Fibroblast of the conjunctiva (primary cell): ENCODE results near the gene VLDLR.
"Not testable (repeated sequence)": the region's sequence is repeated elsewhere in the genome, so short reads cannot be mapped to it uniquely, and the experiment has no call there.

Experiments
- DNase-seq: peaks from one replicate; pipeline ENCODE4 v3.0.0-alpha.2; 2010; ENCODE audit warnings: low read depth

Gene VLDLR

DNA sequence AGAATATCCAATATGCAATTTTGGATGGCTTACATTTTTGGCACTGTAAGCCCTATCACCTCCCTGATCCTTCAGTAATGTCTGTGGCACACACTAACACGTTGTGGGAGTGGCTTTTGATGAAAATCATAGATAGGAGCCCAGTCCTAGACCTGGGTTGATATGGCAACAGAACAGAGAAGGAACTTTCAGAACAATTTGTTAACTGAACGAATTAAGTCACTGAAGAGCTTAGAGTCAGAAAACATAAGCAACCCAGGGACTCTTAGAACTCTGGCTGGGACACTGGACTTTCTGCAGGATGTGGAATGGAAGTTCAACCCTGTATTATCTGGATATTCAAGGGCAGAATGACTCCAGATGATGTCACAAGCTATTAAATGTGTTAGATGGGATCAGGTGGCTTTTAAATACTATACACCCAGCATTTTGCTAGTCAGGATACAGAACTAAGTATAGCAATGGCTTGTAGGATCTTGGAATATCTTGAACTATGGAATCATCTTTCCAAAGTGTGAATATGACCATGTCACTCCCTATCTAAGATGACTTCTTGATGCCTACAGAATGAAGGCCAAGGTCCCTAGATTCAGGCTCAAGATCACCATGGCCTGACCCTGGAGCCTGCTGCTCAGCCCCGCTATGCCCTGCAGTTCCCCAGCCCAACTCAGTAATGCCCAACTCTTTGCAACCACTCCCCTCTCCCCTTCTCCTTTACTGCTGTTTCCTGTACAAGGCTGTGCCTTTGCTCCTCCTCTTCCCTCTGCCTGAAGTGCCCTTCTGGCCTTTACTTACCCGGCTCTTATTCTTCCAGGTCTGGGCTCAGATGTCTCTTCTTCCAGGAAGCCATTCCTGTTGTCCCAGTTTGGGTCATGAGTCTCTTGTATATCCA lies 42.8 kb downstream of the VLDLR start:
- DNase-seq, result no peak

- no peak for DNase-seq
Observed at GRCh38 chr9:2666569-2666968, 45.0 kb downstream of the VLDLR start.

- no peak for DNase-seq
Observed at GRCh38 chr9:2673161-2673560, 51.6 kb downstream of the VLDLR start.

DNA sequence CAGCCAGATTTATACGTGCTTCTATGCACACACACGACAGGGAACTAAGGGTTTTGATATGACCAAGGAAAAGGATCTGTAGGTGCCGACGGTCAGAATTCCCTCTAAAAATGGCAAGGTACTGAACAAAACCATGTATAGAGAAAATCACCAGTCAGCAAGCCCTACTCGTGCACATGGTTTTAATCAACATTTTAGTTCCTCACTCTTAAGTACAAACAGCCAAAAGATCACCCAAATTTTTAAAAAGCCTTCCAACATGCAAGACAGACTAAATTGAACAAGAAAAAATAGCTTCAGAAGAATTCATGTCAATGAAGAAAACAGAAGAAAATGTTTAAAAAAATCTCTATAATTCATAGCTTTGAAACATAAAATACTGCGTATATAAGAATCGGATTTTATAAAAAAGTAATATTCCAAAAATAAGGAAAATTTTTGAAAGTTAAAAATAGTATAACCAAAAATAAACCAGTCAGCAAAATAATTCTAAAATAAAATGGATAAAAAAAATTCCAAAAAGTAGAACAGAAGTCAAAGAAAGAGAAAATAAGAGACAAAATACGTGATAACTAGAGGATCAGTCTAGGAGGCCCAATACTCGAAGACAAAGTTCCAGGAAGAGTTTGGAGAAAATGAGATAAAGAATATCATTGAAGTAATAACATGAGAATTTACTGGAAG lies 52.7 kb downstream of the VLDLR start:
- DNase-seq, result no peak

DNA sequence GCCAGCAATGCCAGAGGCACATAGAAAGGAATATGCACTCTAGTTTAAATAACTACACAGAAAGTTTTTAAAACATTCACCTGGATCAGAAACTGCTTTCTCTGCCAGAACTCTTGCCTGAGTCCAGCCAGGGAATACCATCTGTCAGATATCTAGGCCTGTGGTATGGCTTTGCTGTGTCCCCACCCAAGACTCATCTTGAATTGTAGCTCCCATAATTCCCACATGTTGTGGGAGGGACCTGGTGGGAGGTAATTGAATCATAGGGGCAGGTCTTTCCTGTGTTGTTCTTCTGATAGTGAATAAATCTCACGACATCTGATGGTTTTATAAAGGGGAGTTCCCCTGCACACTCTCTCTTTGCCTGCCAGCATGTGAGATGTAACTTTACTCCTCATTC lies 54.2 kb downstream of the VLDLR start:
- no peak for DNase-seq

DNA sequence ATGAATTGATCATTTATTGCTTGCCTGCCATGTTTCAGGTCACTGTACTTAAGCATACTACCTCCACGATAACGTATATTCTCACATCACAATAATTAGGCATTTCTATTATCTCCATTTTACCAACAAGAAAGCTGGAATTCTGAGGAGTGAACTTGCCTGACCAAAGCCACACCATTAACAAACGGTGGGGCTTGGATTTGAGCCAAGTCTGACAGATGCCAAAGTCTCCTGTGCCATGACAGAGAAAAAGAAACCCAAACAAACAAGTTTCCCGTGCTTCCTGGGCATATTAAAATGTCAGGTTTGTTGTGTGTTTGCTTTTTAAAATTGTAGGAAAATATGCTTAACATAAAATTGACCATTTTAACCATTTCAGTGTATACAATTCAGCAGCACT lies 54.9 kb downstream of the VLDLR start:
- no peak for DNase-seq

DNA sequence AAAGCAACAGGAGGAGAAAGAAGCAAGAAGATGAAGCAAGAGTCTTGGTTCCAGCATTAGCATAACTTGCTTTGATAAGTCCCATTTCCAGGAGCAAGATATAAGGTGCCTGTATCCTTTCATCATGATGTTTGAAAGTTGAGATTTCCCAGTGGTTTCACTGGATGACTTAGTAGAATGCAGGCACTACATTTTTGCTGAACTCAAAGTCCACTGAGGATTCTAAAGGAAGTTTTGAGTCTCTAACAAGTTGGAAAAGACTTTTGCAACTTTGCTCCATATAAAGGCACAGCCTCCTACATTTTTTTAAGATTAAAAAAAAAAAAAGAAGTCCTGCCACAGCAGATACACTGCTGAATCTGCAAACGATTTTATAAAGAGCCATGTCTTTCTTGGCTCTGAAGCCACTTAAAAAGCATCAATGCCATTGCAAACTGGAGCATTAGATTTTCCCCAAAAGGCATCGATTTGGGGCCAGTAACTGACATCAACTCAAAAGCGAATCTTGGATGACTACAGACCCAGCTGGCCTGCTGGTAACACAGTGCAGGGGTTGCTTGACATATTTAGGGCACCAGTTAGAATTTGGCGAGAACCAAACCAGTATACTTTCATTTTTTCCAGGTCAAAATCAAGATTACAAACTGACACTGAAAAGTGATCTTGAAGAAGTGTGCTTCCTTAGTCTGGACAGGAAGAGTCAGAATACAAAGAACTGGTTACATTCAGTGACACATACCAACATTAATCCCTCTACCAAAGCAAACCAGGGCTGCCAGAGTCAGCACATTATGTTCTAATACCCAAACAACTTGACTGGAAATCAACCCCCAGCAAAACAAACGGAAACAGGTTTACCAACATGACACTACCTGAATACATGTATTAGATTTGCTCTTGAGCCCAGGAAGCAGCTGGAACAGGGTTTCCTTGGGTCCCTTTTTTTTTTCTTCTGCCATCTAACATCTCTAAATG lies 56.6 kb downstream of the VLDLR start:
- DNase-seq, result no peak

DNA sequence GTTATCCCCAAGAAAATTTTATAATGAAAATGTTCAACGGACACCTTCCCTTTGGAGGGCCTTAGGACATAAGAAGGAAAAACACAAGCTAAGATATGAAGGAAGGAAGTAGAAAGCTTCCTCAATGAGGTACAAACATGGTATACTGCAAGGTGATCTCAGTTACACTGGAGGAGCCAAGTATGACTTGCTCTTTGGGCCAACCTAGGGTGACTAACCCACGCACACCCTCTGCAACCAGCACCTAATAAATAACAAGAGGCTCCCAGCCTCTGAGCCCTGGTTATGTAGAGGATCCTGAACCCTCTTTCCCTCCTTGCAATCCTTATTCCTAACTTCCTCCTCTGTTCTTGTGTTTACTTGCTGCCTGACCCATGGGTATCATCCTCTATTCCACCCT lies 57.4 kb downstream of the VLDLR start:
- DNase-seq, result no peak

- no peak for DNase-seq
Observed at GRCh38 chr9:2681981-2682380, 60.4 kb downstream of the VLDLR start.

DNA sequence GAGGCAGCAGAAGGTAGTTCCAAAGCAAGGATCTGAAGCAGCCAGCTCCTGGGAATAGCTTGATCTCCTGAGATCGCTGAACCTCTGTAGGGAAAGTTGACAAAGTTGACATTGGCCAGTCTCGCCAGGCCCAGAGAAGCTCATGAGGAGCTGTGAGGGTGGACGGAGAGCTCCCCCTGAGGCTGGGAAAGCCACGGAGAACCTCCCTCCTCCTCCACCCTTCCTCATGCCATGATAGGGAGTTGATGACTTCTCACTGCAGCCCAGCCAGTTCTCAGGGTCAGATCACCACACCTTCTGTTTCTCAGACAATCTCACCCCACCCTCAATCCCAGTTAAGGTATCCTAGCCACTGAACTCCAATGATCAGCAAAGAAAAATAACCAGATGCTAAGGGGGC lies 65.3 kb downstream of the VLDLR start:
- DNase-seq, result no peak

GRCh38 chr9:2688636-2689035 lies 67.0 kb downstream of the VLDLR start:
- DNase-seq, result no peak

DNA sequence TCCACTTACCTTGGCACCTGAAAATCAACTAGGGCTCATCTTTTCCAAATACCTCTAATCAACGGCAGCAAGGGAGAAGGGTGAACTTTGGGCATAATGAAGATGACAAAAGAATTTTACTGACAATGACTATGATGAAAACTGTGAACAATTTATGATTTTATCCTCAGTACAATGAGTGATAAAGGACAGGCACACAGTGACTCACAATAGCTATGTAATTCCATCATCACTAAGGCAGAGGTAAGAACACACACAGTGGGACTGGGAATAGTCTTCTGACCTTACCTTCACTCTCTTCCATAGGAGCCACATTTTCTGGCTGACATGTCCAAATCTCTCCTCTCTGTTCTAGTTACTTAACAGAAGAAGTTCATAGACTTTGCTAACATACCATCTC lies 69.6 kb downstream of the VLDLR start:
- no peak for DNase-seq

DNA sequence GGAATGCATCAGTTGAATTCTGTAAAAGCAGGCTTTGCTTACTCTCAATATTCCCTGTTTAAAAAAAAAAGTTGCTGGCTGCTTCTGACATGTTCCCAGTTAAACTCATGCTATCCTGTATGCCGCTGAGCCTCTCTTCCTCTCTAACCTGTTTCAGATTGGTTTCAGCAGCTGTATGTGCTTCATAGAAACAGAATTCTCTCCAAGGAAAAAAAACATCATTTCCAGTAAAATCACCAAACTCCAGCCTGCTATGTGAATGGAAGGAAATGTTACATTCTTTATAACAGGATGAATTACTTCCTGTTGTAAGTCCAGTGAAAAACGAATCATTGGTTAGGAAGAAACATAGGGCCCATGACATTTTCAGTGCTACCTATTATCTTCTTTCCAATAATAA lies 70.0 kb downstream of the VLDLR start:
- no peak for DNase-seq

DNA sequence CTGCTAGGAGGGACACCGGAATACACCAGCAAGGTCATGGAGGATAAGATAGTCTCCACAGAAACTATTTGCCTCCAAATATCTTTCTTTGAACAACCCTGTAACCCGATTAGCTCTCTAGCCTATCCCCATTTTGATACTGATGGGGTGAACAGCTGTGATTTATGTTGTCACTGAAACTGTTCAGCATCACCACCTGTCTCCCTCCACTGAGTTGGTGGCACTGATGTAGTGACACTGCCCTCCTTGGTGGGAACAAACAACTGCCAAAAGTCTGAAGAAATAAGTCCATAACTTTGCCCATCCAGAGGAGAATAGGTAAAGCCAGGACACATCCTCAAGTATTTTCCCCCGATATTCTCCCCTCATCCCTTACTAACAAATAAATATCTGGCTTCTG lies 71.5 kb downstream of the VLDLR start:
- DNase-seq, result no peak

- DNase-seq, result no peak
Observed at GRCh38 chr9:2697492-2697891, 75.9 kb downstream of the VLDLR start.

GRCh38 chr9:2700398-2700797 lies 78.8 kb downstream of the VLDLR start:
- no peak for DNase-seq

GRCh38 chr9:2700909-2701550 lies 79.4 kb downstream of the VLDLR start:
- no peak for DNase-seq

GRCh38 chr9:2704504-2704903 lies 82.9 kb downstream of the VLDLR start:
- DNase-seq, result no peak

GRCh38 chr9:2707256-2707655 lies 85.7 kb downstream of the VLDLR start:
- DNase-seq, result not testable (repeated sequence)
